Lung (tissue), 12 donors: ENCODE results near the gene ARMC5. TPM values are rescaled to one million over a fixed set of nuclear protein-coding genes. Genes with fewer than 3 reads are reported as not detected.
A peak's percentile ranks its signal among the peaks of the same experiment; 100 is the strongest.
"Not testable (repeated sequence)": the region's sequence is repeated elsewhere in the genome, so short reads cannot be mapped to it uniquely, and the experiment has no call there.

Experiments
- ATAC-seq: fragments of 200-7000 bp; cut with Tn5 transposase; one replicate; pipeline ENCODE4 v1.9.1; 2020; ENCODE audit warnings: moderate number of reproducible peaks; ENCODE audit not compliant: insufficient read depth, low FRiP score
- DNase-seq, 3 donors: peaks; one replicate each; pipeline ENCODE4 v3.0.0-alpha.2; 2013 to 2017
- H3K27ac ChIP-seq, 2 donors: one replicate each; pipeline ENCODE4 v1.5.1; 2013; ENCODE audit warnings: mild to moderate bottlenecking in 2 of 2, moderate library complexity in 2 of 2, control low read depth in 1 of 2, inconsistent platforms in 1 of 2, low read depth in 1 of 2, low read length in 1 of 2
- H3K27me3 ChIP-seq, 3 donors: one replicate each; pipeline ENCODE4 v1.5.1; 2013; ENCODE audit warnings: low read length in 2 of 3; ENCODE audit not compliant: control insufficient read depth in 3 of 3, insufficient read depth in 3 of 3
- H3K36me3 ChIP-seq, 4 donors: one replicate each; pipeline ENCODE4 v1.5.1; 2013; ENCODE audit warnings: low read length in 4 of 4, mild to moderate bottlenecking in 1 of 4, moderate library complexity in 1 of 4; ENCODE audit not compliant: control insufficient read depth in 4 of 4, insufficient read depth in 4 of 4
- H3K4me1 ChIP-seq, 5 donors: one replicate each; pipeline ENCODE4 v1.5.1; 2013; ENCODE audit warnings: low read length in 5 of 5, mild to moderate bottlenecking in 2 of 5, moderate library complexity in 1 of 5; ENCODE audit not compliant: control insufficient read depth in 5 of 5, insufficient read depth in 5 of 5
- H3K4me3 ChIP-seq: one replicate; pipeline ENCODE4 v1.5.1; 2013; ENCODE audit warnings: mild to moderate bottlenecking, control low read depth, moderate library complexity
- H3K9ac ChIP-seq, 2 donors: one replicate each; pipeline ENCODE4 v1.5.1; 2013; ENCODE audit warnings: low read length in 2 of 2, control low read depth in 1 of 2; ENCODE audit not compliant: insufficient read depth in 1 of 2
- H3K9me3 ChIP-seq, 4 donors: one replicate each; pipeline ENCODE4 v1.5.1; 2013; ENCODE audit warnings: low read length in 3 of 4, mild to moderate bottlenecking in 1 of 4, moderate library complexity in 1 of 4; ENCODE audit not compliant: control insufficient read depth in 4 of 4, insufficient read depth in 3 of 4
- CTCF ChIP-seq: IDR thresholded peaks from 2 replicates; pipeline ENCODE4 v1.5.1; 2012; ENCODE audit warnings: mild to moderate bottlenecking; ENCODE audit errors: control extremely low read depth, extremely low read depth
- WGBS, 2 donors: extraction: QIAGEN DNeasy Blood & Tissue Kit; methylation state at CpG; one replicate each; pipeline ENCODE4 v1.1.7; 2013; 5-methylcytosine and 5-hydroxymethylcytosine counted together
- polyA plus RNA-seq, 2 donors: library from polyadenylated mRNA; stranded (reverse); fragments of 200-250 nt; gene quantifications; one replicate each; pipeline ENCODE4 v1.2.1, GENCODE V29; 2013
- total RNA-seq, 2 donors: library from RNA; depleted of rRNA in 1 of 2; stranded (reverse); fragments of >200 nt in 1 of 2; gene quantifications; one replicate each; pipeline ENCODE4 v1.2.1, GENCODE V29; 2014 to 2021
- donor health status: control.
- donor health status: control.
- donor health status: Bipolar disorder and iron deficiency.
- donor health status: healthy.
- donor health status: DM: yes; HTN: yes; CAD: no.

ARMC5 gene
- total and polyA plus RNA-seq, 4 donors = 8.2 to 16.7 (median 12.3) TPM

GRCh38 chr16:31483081-31483480 lies 23.8 kb downstream of the ARMC5 start, which contains the start of gene SLC5A2:
Gene SLC5A2, plus strand, starts transcription at chr16:31483123. Its CDS starts 14 bp downstream, at chr16:31483137.
- TF ChIP-seq CTCF = no peak
- Histone ChIP-seq H3K36me3 (peaks cover 0 to 2% (median 0%) of the 10 kb centered on the region in 4 donors), H3K27ac (no peak within 1 kb of the TSS), H3K27me3 (no peaks in the 10 kb centered on the region), H3K9ac (no peak within 1 kb of the TSS), H3K4me3 (no peak within 1 kb of the TSS), H3K9me3 (no peaks in the 10 kb centered on the region), H3K4me1 (peaks cover 0 to 16% (median 5%) of the 10 kb centered on the region in 5 donors)
- DNase-seq (no peak), ATAC-seq (no peak)
- WGBS, 2 donors = 76 to 94% methylated on average over 4 of the region's 4 CpGs

GRCh38 chr16:31484048-31484447 lies 24.7 kb downstream of the ARMC5 start:
- H3K9me3 ChIP-seq, H3K4me3 ChIP-seq, ATAC-seq, H3K27ac ChIP-seq, H3K27me3 ChIP-seq, DNase-seq, H3K36me3 ChIP-seq, H3K9ac ChIP-seq: not testable (repeated sequence)
- peaks cover 0 to 23% (median 11%) of the 10 kb centered on the region in 5 donors for H3K4me1 ChIP-seq
- WGBS, 2 donors = 91 to 98% methylated on average over 4 of the region's 4 CpGs

GRCh38 chr16:31484491-31485171 lies 25.3 kb downstream of the ARMC5 start:
- Histone ChIP-seq H3K9me3 (no peaks in the 10 kb centered on the region), H3K27ac (peak overlapping the region in 1 of 2 donors; percentile 44), H3K9ac (no peak overlapping the region), H3K36me3 (peaks cover 0 to 1% (median 0%) of the 10 kb centered on the region in 4 donors), H3K4me3 (no peak overlapping the region), H3K27me3 (no peaks in the 10 kb centered on the region), H3K4me1 (peaks cover 0 to 23% (median 11%) of the 10 kb centered on the region in 5 donors)
- DNase-seq (peak; percentile 46 to 72 (median 70)), ATAC-seq (peak; percentile 74)
- no peak for TF ChIP-seq CTCF
- WGBS, 2 donors = 47 to 59% methylated on average over 14 of the region's 14 CpGs

- H3K9ac ChIP-seq = no peak overlapping the region
- no peak overlapping the region for H3K4me3 ChIP-seq
- no peaks in the 10 kb centered on the region for H3K27me3 ChIP-seq
- WGBS, 2 donors = 94 to 95% methylated on average over 17 of the region's 17 CpGs
- ATAC-seq (no peak), DNase-seq (no peak)
- H3K27ac ChIP-seq = peak overlapping the region in 1 of 2 donors; percentile 44
- no peak for TF ChIP-seq CTCF
- H3K36me3 ChIP-seq = peaks cover 0 to 10% (median 3%) of the 10 kb centered on the region in 4 donors
- H3K4me1 ChIP-seq = peaks cover 0 to 23% (median 11%) of the 10 kb centered on the region in 5 donors
- no peaks in the 10 kb centered on the region for H3K9me3 ChIP-seq
These were observed 26.3 kb downstream of the ARMC5 start for GRCh38 chr16:31485571-31485970.
